T1000 (cell line): ENCODE results near the gene MOXD1.

Source experiments
- DNase-seq: peaks from one replicate; lab custom pipeline; 2025; ENCODE audit warnings: mixed read lengths; lab: John Stamatoyannopoulos, UW

Gene MOXD1

GRCh38 chr6:132400883-132401617 is at the start of gene MOXD1:
Gene MOXD1 (minus strand): TSS chr6:132401475. CDS start chr6:132401426, 49 bp downstream.
- DNase-seq = peak; percentile 8

- no peak for DNase-seq
These were observed 45.6 kb upstream of the MOXD1 start for GRCh38 chr6:132446855-132447241.

DNA sequence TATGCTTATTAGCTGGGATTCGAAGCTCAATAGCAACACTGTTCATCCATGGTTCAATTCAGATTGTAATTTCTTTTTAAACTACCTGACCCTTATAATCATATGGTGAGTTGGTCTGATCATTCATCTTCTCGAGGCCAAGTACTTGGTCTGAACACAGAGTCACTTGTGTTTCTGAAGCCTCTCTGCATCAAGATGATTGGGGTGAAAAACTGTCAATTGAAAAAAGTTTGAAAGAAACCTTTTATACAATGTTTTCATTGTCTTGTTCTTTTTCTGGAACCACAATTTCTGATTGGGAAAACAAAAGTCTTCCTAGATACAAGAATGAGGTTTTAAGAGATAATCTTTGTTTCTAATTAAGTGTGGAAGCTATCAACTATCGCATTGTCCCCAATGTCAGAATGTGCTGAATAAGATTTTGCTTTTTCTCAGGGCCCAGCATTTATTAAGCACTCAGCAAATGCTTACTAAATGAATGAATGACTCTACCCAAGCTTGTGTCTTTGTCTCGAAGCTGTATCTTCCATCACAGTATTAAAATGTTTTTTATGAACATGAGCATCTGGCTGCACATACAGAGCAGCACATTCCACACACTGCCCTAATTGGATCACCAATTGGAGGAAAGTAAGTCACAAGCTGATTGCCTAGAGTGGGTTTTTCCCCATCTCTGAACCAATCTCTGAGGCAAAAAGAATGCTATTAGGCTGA is 45.0 kb upstream of the MOXD1 start:
- DNase-seq = no peak

DNA sequence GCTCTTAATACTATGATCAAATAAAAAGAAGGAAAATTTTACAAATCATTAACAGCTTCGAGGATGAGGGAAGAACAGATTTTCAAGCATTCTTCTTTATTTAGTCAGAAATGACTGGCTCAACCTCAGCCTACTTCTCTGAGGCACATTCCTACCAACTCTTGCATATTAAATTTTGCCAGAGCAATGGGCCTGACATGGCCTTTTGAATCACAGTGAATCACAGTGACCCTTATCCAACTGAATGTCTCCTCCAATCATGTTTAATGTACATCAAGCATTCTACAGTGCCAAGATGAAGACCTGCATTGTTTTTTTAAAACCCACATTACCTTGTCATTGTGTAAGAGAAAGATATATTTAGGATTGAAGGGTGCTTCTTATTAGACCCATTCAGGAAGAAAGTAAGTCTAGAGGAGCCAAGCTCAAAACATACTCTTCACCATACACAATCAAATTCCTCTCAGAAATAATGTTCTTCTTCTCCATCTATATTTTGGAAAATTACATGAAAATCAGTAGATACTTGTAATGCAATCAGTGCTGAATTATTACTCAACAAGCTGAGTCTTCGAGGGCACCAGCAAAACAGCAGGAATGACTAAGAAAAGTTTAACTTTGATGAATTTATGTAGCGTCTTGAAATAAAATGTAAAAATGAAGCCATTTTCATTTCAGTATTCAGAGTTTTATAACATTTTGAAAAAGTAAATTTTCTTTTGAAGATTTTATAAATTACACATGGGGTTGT is 44.1 kb upstream of the MOXD1 start:
- peak; percentile 14 for DNase-seq

DNA sequence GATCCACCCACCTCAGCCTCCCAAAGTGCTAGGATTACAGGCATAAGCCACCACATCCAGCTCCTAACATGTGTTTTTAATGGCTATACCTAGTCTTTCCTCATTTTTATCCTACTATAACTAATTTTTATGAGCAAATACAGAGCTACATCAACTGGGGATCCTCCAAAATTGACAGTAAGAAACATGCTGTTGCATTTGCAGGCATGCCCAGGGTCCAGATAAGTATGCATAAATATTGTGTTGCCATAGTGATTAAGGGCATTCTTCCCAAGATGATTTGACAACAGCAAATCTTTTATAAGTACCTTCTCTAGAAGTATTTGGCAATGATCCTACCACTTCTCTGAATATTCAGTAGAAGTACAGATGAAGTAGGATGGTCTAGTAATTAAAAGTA is 41.9 kb upstream of the MOXD1 start:
- DNase-seq = no peak

GRCh38 chr6:132430110-132430509 is 28.8 kb upstream of the MOXD1 start:
- no peak for DNase-seq

- DNase-seq = no peak
These were observed 23.9 kb upstream of the MOXD1 start for GRCh38 chr6:132425176-132425575.

- DNase-seq = no peak
These were observed 22.6 kb upstream of the MOXD1 start for GRCh38 chr6:132423839-132424238.

- DNase-seq = no peak
These were observed 17.1 kb upstream of the MOXD1 start for GRCh38 chr6:132418235-132418965.

DNA sequence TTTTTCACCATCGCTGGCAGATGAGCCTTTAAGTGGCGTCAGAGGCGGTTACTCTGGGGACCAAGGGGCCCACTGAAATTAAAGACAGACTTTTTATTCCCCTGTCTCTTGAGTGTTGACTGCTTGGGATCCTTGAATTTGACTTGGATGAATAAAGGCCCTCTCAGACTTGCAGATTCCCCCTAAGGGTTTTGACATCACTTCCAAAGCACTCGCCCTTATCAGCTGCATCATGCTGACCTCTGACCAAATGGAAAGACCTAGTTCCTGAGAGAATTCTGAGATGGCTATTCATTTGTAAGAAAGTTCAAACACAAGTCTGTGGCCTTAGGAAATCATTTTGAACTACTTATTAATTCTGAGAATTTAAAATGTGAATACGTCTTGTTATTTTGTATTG is 13.5 kb upstream of the MOXD1 start:
- peak; percentile 13 for DNase-seq

GRCh38 chr6:132414322-132414721 is 13.0 kb upstream of the MOXD1 start:
- no peak for DNase-seq

GRCh38 chr6:132413499-132413802 is 12.2 kb upstream of the MOXD1 start:
- no peak for DNase-seq

- no peak for DNase-seq
These were observed 11.6 kb upstream of the MOXD1 start for GRCh38 chr6:132412656-132413498.

- DNase-seq = no peak
These were observed 10.0 kb upstream of the MOXD1 start for GRCh38 chr6:132411296-132411695.

GRCh38 chr6:132410830-132411229 is 9.6 kb upstream of the MOXD1 start:
- DNase-seq = no peak

GRCh38 chr6:132405143-132405915 is 4.1 kb upstream of the MOXD1 start:
- DNase-seq = no peak

GRCh38 chr6:132404736-132405135 is 3.5 kb upstream of the MOXD1 start:
- DNase-seq = no peak

- no peak for DNase-seq
These were observed 3.1 kb upstream of the MOXD1 start for GRCh38 chr6:132404330-132404729.

- DNase-seq = no peak
These were observed 477 bp upstream of the MOXD1 start for GRCh38 chr6:132401618-132402285.

- no peak for DNase-seq
These were observed 756 bp downstream of the MOXD1 start for GRCh38 chr6:132400555-132400882.
